ENCODE results near the gene RIN1. TPM values are rescaled to one million over a fixed set of nuclear protein-coding genes. Genes with fewer than 3 reads are reported as not detected.

RIN1 gene
- total and polyA plus RNA-seq, 9 of the 15 experiments (the other 6 are each of a cell fraction or from before 2014, with no cell fraction given), result 0.01 to 1.2 (median 0.45) TPM; not detected in 1

GRCh38 chr11:66346476-66347424 is 10.5 kb upstream of the RIN1 start (continued):
- peak; percentile 14; the same call in 1 of the 2 replicates for TF ChIP-seq ZBTB40 (IDR thresholded peaks at IDR 0.05)
- TF ChIP-seq ZBTB40 (CRISPR knock-in tag; IDR thresholded peaks at IDR 0.05), result no peak
- TF ChIP-seq FOXP1 (CRISPR knock-in tag; IDR thresholded peaks at IDR 0.05), result 0 out of 2 replicates have a peak, but pooled peaks have one; percentile 47
- TF ChIP-seq NR3C1 (CRISPR knock-in tag; IDR thresholded peaks at IDR 0.05), result 0 out of 2 replicates have a peak, but pooled peaks have one; percentile 31
- peak; percentile 46; the same call in 1 of the 2 replicates for TF ChIP-seq ZBTB7A (IDR thresholded peaks at IDR 0.05; ENCODE audit: borderline replicate concordance, control insufficient read depth, low read depth, low read length)

All from K562 (cell line).